ENCODE results near the gene HBM.

DNA sequence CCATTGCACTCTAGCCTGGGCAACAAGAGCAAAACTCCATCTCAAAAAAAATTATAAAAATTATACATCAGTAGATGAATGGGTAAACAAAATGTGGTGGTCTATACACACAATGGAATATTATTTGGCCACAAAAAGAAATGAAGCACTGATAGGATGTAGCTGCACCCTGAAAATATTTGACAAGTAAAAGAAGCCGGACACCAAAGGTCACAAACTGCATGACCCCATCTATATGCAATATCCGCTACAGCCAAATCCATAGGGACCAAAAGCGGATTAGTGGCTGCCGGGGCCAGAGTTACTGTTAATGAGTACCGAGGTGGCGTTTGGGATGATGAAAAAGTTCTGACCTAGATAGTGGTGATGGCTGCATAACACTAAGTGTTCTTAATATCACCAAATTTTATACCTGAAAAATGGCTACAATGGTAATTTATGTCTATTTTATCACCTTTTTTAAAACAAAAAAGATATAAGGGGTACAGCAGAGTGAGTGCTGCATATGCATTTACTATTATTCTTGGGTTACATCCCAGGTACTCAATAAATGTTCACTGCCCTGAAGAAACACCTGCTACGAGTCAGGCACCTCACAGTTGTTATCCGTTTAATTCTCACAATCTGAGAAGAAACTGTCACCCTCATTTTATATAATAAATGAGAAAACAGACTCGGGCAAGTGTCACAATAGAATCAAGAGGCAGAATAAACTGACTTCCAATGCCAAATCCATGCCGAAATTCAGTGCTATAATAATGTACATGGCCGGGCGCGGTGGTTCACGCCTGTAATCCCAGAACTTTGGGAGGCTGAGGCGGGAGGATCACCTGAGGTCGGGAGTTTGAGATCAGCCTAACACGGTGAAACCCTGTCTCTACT, 13.7 kb downstream of the HBM start:
- no peak for TF ChIP-seq CTCF (IDR thresholded peaks at IDR 0.05)
- no peak for TF ChIP-seq EZH2 (IDR thresholded peaks at IDR 0.05)
- TF ChIP-seq EZH2phosphoT487 (IDR thresholded peaks at IDR 0.05), result no peak
